DOHH2 (cell line): ENCODE measurements around the gene RAD9A.

Source experiments
- H3F3A ChIP-seq: fragments of 200-600 bp; sonication (generic), shearing (Covaris generic); 2 replicates; pipeline ENCODE4 v1.6.0; 2016; ENCODE audit warnings: antibody characterized with exemption, mild to moderate bottlenecking; ENCODE audit not compliant: control insufficient read depth, insufficient read depth
- H3K27ac ChIP-seq: fragments of 200-600 bp; sonication (generic); 2 replicates; pipeline ENCODE4 v1.5.1; 2014; ENCODE audit warnings: low read depth, mild to moderate bottlenecking, low read length, moderate library complexity
- H3K27me3 ChIP-seq: fragments of 200-600 bp; sonication (generic); 2 replicates; pipeline ENCODE4 v1.6.1; 2014; ENCODE audit warnings: mild to moderate bottlenecking, low read length, mixed read lengths; ENCODE audit not compliant: control insufficient read depth
- H3K36me3 ChIP-seq: fragments of 200-600 bp; sonication (generic); 2 replicates; pipeline ENCODE4 v1.6.1; 2014; ENCODE audit warnings: mild to moderate bottlenecking, low read length, moderate library complexity, mixed read lengths; ENCODE audit not compliant: control insufficient read depth
- H3K4me1 ChIP-seq: fragments of 200-600 bp; sonication (generic); 2 replicates; pipeline ENCODE4 v1.6.1; 2014; ENCODE audit warnings: mild to moderate bottlenecking, low read length, mixed read lengths; ENCODE audit not compliant: control insufficient read depth
- H3K4me2 ChIP-seq: fragments of 200-600 bp; sonication (generic); 2 replicates; pipeline ENCODE4 v1.6.0; 2014; ENCODE audit warnings: mild to moderate bottlenecking, low read length, moderate library complexity
- H3K4me3 ChIP-seq: fragments of 200-600 bp; sonication (generic); 2 replicates; pipeline ENCODE4 v1.5.1; 2014; ENCODE audit warnings: mild to moderate bottlenecking, low read length, mixed read lengths
- H3K79me2 ChIP-seq: fragments of 200-600 bp; sonication (generic); 2 replicates; pipeline ENCODE4 v1.6.1; 2014; ENCODE audit warnings: mild to moderate bottlenecking, low read length, mixed read lengths; ENCODE audit not compliant: control insufficient read depth
- H3K9me2 ChIP-seq: fragments of 200-600 bp; sonication (generic); replicated peaks from 2 replicates; pipeline ENCODE4 v1.6.1; 2014; ENCODE audit warnings: mild to moderate bottlenecking, low read length, mixed read lengths; ENCODE audit not compliant: control insufficient read depth
- H3K9me3 ChIP-seq: fragments of 200-600 bp; sonication (generic); 2 replicates; pipeline ENCODE4 v1.6.1; 2014; ENCODE audit warnings: antibody characterized with exemption, low read length, mixed read lengths; ENCODE audit not compliant: control insufficient read depth, insufficient read depth
- H4K20me1 ChIP-seq: fragments of 200-600 bp; sonication (generic); 2 replicates; pipeline ENCODE4 v1.6.0; 2014; ENCODE audit warnings: low read depth, mild to moderate bottlenecking, antibody characterized with exemption, low read length, moderate library complexity; ENCODE audit not compliant: control insufficient read depth, insufficient read depth
- CTCF ChIP-seq: fragments of 200-600 bp; sonication (generic); IDR thresholded peaks from one replicate; pipeline ENCODE4 v1.5.1; 2014; ENCODE audit warnings: antibody characterized with exemption, mild to moderate bottlenecking, low read depth, low read length; ENCODE audit not compliant: poor library complexity, severe bottlenecking
- EZH2phosphoT487 ChIP-seq: fragments of 200-600 bp; sonication (generic); IDR thresholded peaks from 2 replicates; pipeline ENCODE4 v1.6.1; 2017; ENCODE audit warnings: borderline replicate concordance, mild to moderate bottlenecking, antibody characterized with exemption, low read length, moderate library complexity, mixed read lengths

Gene RAD9A

GRCh38 chr11:67408437-67409200, 16.8 kb downstream of the RAD9A start:
- H3K27ac ChIP-seq, result peak overlapping the region; percentile 96
- H3K9me2 ChIP-seq, result no peaks in the 10 kb centered on the region
- no peaks in the 10 kb centered on the region for H4K20me1 ChIP-seq
- H3K36me3 ChIP-seq, result peaks cover 59% of the 10 kb centered on the region
- H3K79me2 ChIP-seq, result peaks cover 37% of the 10 kb centered on the region
- TF ChIP-seq EZH2phosphoT487 (no peak), CTCF (no peak)
- peak overlapping the region; percentile 80 for H3K4me2 ChIP-seq
- peaks cover 23% of the 10 kb centered on the region for H3F3A ChIP-seq
- no peaks in the 10 kb centered on the region for H3K27me3 ChIP-seq
- H3K4me1 ChIP-seq, result peaks cover 91% of the 10 kb centered on the region
- H3K4me3 ChIP-seq, result peak overlapping the region; percentile 93
- no peaks in the 10 kb centered on the region for H3K9me3 ChIP-seq

- H3K4me2 ChIP-seq, result peak overlapping the region; percentile 80
- H3K27me3 ChIP-seq, result no peaks in the 10 kb centered on the region
- no peak for TF ChIP-seq EZH2phosphoT487
- TF ChIP-seq CTCF, result no peak
- no peaks in the 10 kb centered on the region for H3K9me3 ChIP-seq
- H3K36me3 ChIP-seq, result peaks cover 55% of the 10 kb centered on the region
- H3K79me2 ChIP-seq, result peaks cover 32% of the 10 kb centered on the region
- H3K9me2 ChIP-seq, result no peaks in the 10 kb centered on the region
- H3K4me3 ChIP-seq, result peak overlapping the region; percentile 93
- H3K27ac ChIP-seq, result peak overlapping the region; percentile 96
- H3K4me1 ChIP-seq, result peaks cover 91% of the 10 kb centered on the region
- H3F3A ChIP-seq, result peaks cover 23% of the 10 kb centered on the region
- H4K20me1 ChIP-seq, result no peaks in the 10 kb centered on the region
Measured at GRCh38 chr11:67409261-67409666, 17.5 kb downstream of the RAD9A start.

- Histone ChIP-seq H3K79me2 (peaks cover 25% of the 10 kb centered on the region), H3K4me2 (peak overlapping the region; percentile 80), H3K4me1 (peaks cover 86% of the 10 kb centered on the region), H3K36me3 (peaks cover 49% of the 10 kb centered on the region), H4K20me1 (no peaks in the 10 kb centered on the region), H3K9me2 (no peaks in the 10 kb centered on the region), H3K4me3 (peak overlapping the region; percentile 93), H3K9me3 (no peaks in the 10 kb centered on the region), H3K27me3 (peaks cover 1% of the 10 kb centered on the region), H3F3A (peaks cover 23% of the 10 kb centered on the region), H3K27ac (peak overlapping the region; percentile 96)
- TF ChIP-seq EZH2phosphoT487 (no peak), CTCF (no peak)
Measured at GRCh38 chr11:67409781-67410368, 18.1 kb downstream of the RAD9A start.
